Measurements from ENCODE around the gene GRB2. TPM values are rescaled to one million over a fixed set of nuclear protein-coding genes. Genes with fewer than 3 reads are reported as not detected.
"Not testable (repeated sequence)": the region's sequence is repeated elsewhere in the genome, so short reads cannot be mapped to it uniquely, and the experiment has no call there.

GRB2 gene
- total RNA-seq, 2 donors from 2014 or later = 120 to 144 TPM

DNA sequence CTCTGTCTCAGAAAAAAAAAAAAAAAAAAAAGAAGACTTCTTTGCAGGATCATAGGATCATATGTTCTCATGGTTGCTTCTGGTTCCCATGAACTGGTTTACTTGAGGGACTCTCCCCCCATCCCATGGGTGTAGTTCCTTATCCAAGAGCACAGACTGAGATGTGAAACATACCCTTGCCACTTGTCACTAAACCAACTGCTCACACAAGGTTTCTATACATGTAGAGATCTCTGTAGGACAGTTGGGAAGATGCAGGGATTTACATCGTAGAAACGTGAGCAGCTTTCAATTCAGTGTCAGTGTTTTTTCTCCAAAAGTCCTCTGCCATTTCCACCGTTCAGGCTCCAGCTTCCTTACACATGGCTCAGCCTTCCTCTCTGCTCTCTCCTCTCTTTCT is 39.8 kb upstream of the GRB2 start:
- Histone ChIP-seq H3K4me1 (ENCODE audit: control insufficient read depth in 1 of 2, low read depth in 2 of 2) (peaks cover 16 to 53% of the 10 kb centered on the region in 2 donors), H3K36me3 (no peaks in the 10 kb centered on the region), H3K4me3 (no peak overlapping the region), H3K27me3 (replicated peaks; ENCODE audit: insufficient read depth) (no peaks in the 10 kb centered on the region), H3K9me3 (no peaks in the 10 kb centered on the region), H3K27ac (peak overlapping the region; percentile 87 to 99)
- TF ChIP-seq, protein P1, sequence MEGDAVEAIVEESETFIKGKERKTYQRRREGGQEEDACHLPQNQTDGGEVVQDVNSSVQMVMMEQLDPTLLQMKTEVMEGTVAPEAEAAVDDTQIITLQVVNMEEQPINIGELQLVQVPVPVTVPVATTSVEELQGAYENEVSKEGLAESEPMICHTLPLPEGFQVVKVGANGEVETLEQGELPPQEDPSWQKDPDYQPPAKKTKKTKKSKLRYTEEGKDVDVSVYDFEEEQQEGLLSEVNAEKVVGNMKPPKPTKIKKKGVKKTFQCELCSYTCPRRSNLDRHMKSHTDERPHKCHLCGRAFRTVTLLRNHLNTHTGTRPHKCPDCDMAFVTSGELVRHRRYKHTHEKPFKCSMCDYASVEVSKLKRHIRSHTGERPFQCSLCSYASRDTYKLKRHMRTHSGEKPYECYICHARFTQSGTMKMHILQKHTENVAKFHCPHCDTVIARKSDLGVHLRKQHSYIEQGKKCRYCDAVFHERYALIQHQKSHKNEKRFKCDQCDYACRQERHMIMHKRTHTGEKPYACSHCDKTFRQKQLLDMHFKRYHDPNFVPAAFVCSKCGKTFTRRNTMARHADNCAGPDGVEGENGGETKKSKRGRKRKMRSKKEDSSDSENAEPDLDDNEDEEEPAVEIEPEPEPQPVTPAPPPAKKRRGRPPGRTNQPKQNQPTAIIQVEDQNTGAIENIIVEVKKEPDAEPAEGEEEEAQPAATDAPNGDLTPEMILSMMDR (IDR thresholded peaks at IDR 0.05) = no peak
- no peak for ATAC-seq (ENCODE audit: insufficient number of reproducible peaks, low FRiP score, low read depth)
- DNase-seq (ENCODE audit: low spot score) = no peak

DNA sequence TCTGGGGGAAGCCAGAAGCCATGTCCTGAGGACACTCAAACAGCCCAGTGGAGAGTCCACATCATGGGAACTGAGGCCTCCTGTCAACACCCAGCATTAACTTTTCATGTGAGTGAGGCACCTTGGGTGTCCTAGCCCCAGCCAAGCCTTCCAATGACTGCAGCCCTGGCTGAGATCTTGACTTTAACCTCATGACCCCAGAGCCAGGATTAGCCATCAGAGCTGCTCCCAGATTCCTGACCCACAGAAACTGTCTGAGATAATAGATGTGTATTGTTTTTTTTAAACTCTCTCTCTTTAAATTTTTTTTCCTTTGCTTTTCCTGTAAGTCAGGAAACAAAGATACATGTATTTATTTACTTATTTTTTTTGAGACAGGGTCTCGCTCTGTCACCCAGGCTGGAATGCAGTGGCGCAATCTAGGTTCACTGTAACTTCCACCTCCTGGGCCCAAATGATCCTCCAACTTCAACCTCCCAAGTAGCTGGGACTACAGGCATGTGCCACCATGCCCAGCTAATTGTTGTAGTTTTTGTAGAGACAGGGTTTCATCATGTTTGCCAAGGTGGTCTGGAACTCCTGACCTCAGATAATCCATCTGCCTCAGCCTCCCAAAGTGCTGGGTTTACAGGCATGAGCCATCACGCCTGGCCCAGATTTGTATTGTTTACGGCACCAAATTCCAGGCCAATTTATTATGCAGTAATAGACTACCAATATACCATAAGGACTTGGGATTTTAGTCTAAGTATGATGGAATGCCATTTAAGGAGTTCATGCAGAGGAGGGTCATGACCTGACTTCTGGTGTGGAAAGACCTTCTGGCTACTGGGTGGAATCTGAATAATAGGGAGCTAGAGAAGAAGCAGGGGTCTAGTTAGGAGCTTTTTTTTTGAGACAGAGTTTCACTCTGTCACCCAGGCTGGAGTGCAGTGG is 37.0 kb upstream of the GRB2 start:
- Histone ChIP-seq H3K9me3 (no peaks in the 10 kb centered on the region), H3K27ac (peak overlapping the region; percentile 65 to 99), H3K4me1 (ENCODE audit: control insufficient read depth in 1 of 2, low read depth in 2 of 2) (peaks cover 16 to 59% of the 10 kb centered on the region in 2 donors), H3K27me3 (replicated peaks; ENCODE audit: insufficient read depth) (no peaks in the 10 kb centered on the region), H3K4me3 (no peak overlapping the region), H3K36me3 (no peaks in the 10 kb centered on the region)
- TF ChIP-seq, protein P1 (IDR thresholded peaks at IDR 0.05) = no peak
- ATAC-seq (ENCODE audit: insufficient number of reproducible peaks, low FRiP score, low read depth) (no peak), DNase-seq (ENCODE audit: low spot score) (no peak)

DNA sequence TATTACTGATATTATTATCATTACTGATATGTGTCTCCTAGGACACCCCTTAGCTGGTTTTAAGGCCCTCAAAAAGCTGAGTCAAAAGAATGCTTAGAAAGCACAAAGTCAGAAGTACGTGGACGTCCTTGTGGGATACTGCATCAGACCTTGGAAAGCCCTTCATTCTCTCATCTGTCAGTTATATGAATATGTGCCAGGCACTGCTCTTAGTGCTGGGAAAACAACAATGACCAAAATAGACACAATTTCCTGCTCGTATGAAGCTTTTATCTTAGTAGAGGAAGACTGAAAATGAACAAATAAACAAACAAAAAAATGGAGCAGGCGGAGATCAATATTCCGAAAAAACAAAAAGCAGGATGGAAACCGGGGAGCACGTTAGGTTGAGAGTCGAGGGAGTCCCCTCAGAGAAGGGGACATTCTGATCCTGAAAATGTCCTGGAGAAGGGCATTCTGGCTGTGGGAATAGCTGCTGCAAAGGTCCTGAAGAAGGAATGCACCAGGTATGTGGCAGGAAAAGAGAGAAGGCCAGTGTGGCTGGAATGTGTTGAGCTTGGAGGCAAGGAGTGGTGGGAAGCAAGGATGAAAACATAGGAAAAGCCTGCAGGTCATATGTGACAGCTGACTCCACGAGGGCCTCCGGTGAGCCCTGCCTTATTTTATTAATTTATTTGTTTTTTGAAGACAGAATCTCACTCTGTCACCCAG is 35.4 kb upstream of the GRB2 start:
- Histone ChIP-seq H3K4me3 (no peak overlapping the region), H3K4me1 (ENCODE audit: control insufficient read depth in 1 of 2, low read depth in 2 of 2) (peaks cover 16 to 58% of the 10 kb centered on the region in 2 donors), H3K27ac (peak overlapping the region; percentile 65 to 99), H3K27me3 (replicated peaks; ENCODE audit: insufficient read depth) (no peaks in the 10 kb centered on the region), H3K9me3 (no peaks in the 10 kb centered on the region), H3K36me3 (no peaks in the 10 kb centered on the region)
- ATAC-seq (ENCODE audit: insufficient number of reproducible peaks, low FRiP score, low read depth) = no peak
- TF ChIP-seq, protein P1 (IDR thresholded peaks at IDR 0.05) = no peak
- DNase-seq (ENCODE audit: low spot score) = no peak

DNA sequence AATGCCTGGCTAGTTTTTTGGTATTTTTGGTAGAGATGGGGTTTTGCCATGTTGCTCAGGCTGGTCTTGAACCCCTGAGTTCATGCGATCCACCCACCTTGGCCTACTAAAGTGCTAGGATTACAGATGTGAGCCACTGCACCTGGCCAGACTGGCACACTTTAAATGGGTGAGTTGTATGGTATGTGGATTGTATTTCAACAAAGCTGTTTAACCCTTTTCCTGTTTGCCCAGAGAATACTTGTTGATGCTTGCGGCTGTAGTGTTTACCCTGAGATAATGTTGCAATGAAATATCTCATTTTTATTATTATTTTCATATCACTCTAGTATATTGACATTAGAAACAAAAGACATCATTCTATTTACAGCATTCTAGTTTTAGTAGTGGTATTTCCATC is 33.8 kb upstream of the GRB2 start:
- no peak overlapping the region for H3K4me3 ChIP-seq
- no peaks in the 10 kb centered on the region for H3K36me3 ChIP-seq
- DNase-seq (ENCODE audit: low spot score) (no peak), ATAC-seq (ENCODE audit: insufficient number of reproducible peaks, low FRiP score, low read depth) (no peak)
- peaks cover 12 to 45% of the 10 kb centered on the region in 2 donors for H3K4me1 ChIP-seq (ENCODE audit: control insufficient read depth in 1 of 2, low read depth in 2 of 2)
- no peaks in the 10 kb centered on the region for H3K9me3 ChIP-seq
- H3K27ac ChIP-seq = no peak overlapping the region
- TF ChIP-seq, protein P1 (IDR thresholded peaks at IDR 0.05) = no peak
- H3K27me3 ChIP-seq (replicated peaks; ENCODE audit: insufficient read depth) = no peaks in the 10 kb centered on the region

DNA sequence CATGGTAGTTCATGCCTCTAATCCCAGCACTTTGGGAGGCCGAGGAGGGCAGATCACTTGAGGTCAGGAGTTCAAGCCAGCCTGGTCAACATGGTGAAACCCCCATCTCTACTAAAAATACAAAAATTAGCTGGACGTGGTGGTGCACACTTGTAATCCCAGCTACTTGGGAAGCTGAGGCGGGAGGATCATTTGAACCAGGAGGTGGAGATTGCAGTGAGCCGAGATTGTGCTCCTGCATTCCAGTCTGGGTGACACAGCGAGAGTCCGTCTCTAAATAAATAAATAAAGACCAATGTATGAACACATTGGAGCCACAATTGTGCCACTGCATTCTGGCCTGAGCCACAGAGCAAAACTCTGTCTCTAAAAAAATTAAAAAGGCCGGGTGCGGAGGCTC is 31.9 kb upstream of the GRB2 start:
- H3K4me3 ChIP-seq; H3K9me3 ChIP-seq; H3K36me3 ChIP-seq; ATAC-seq (ENCODE audit: insufficient number of reproducible peaks, low FRiP score, low read depth); H3K27ac ChIP-seq; H3K27me3 ChIP-seq (replicated peaks; ENCODE audit: insufficient read depth); DNase-seq (ENCODE audit: low spot score): not testable (repeated sequence)
- peaks cover 5 to 27% of the 10 kb centered on the region in 2 donors for H3K4me1 ChIP-seq (ENCODE audit: control insufficient read depth in 1 of 2, low read depth in 2 of 2)

DNA sequence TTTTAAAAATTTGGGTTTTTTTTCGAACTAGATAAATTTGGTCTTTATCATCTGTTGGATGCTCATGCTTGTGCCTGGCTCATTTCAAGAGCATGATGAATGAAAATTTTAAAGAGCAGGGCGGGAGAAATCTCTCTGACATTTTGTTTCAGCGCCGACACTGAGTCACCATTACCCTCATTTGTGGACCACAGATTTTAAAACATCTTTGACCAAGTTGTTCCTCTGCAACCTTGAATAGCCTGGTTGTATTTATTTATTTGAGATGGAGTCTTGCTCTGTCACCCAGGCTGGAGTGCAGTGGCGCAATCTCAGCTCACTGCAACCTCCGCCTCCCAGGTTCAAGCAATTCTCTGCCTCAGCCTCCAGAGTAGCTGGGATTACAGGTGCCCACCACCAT is 29.0 kb upstream of the GRB2 start:
- H3K27ac ChIP-seq; H3K9me3 ChIP-seq; H3K36me3 ChIP-seq; DNase-seq (ENCODE audit: low spot score); H3K27me3 ChIP-seq (replicated peaks; ENCODE audit: insufficient read depth); ATAC-seq (ENCODE audit: insufficient number of reproducible peaks, low FRiP score, low read depth); H3K4me3 ChIP-seq: not testable (repeated sequence)
- H3K4me1 ChIP-seq (ENCODE audit: control insufficient read depth in 1 of 2, low read depth in 2 of 2) = peaks cover 2 to 15% of the 10 kb centered on the region in 2 donors

Data from thoracic aorta (tissue), 2 donors.